Activated T-cell treated with anti-CD3 and anti-CD28 coated beads, Interleukin-2, amount 50 U/mL, for 4 hours (primary cell): ENCODE data around the gene HAO1. TPM values are rescaled to one million over a fixed set of nuclear protein-coding genes. Genes with fewer than 3 reads are reported as not detected.
"Not testable (repeated sequence)": the region's sequence is repeated elsewhere in the genome, so short reads cannot be mapped to it uniquely, and the experiment has no call there.

Source experiments
- ATAC-seq, 2 donors: fragments of 200-7000 bp; cut with Tn5 transposase; one replicate each; pipeline ENCODE4 v1.10.0; 2021
- DNase-seq: peaks from one replicate; pipeline ENCODE4 v3.0.0-alpha.2; 2020
- H3K27me3 Mint-ChIP-seq: one replicate; pipeline ENCODE4 v1.8.0; 2021; ENCODE audit warnings: low read depth, mixed read lengths
- H3K36me3 Mint-ChIP-seq: one replicate; pipeline ENCODE4 v1.8.0; 2022; ENCODE audit warnings: mixed read lengths; ENCODE audit not compliant: insufficient read depth
- H3K4me1 Mint-ChIP-seq: one replicate; pipeline ENCODE4 v1.8.0; 2021; ENCODE audit warnings: low read depth, mixed read lengths
- H3K4me3 Mint-ChIP-seq: one replicate; pipeline ENCODE4 v1.8.0; 2021; ENCODE audit warnings: mild to moderate bottlenecking, moderate library complexity, mixed read lengths
- H3K9me3 Mint-ChIP-seq: one replicate; pipeline ENCODE4 v1.8.0; 2021; ENCODE audit warnings: mixed read lengths
- total RNA-seq, 3 donors: library from RNA; stranded (reverse); gene quantifications; one replicate each; pipeline ENCODE4 v1.2.1, GENCODE V29; 2021

Gene HAO1
- not detected for total RNA-seq

GRCh38 chr20:7940341-7940740, at the start of gene HAO1:
HAO1 (minus strand) TSS chr20:7940458; CDS start chr20:7940422, 36 bp downstream.
- Mint-ChIP-seq H3K9me3 (no peaks in the 10 kb centered on the region), H3K27me3 (peaks cover 3% of the 10 kb centered on the region), H3K4me1 (no peaks in the 10 kb centered on the region), H3K4me3 (no peak within 1 kb of the TSS), H3K36me3 (no peaks in the 10 kb centered on the region)
- DNase-seq (no peak), ATAC-seq (no peak)

DNA sequence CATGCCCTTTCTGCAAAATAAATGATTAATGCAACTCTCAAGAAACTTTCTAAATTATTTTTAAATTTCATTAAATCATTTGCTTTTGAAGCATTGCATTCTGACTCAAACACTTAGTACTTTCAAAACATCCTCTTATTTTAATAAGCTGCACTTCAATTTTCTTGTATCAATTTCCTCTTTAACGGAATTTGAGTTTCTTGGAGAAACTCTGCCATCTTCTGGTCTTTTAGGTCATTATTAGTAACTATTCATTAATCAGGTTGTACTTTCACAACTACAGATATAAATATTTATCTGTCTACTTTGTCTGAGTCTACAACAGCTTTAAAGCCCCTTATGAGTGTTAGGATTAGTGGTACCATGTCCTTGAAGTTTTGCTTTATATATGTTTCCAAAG, 49.1 kb upstream of the HAO1 start:
- DNase-seq (no peak), ATAC-seq (no peak)
- H3K36me3 Mint-ChIP-seq, result peaks cover 20% of the 10 kb centered on the region
- no peaks in the 10 kb centered on the region for H3K4me1 Mint-ChIP-seq
- H3K4me3 Mint-ChIP-seq, result no peak overlapping the region
- peaks cover 8% of the 10 kb centered on the region for H3K9me3 Mint-ChIP-seq
- no peaks in the 10 kb centered on the region for H3K27me3 Mint-ChIP-seq

DNA sequence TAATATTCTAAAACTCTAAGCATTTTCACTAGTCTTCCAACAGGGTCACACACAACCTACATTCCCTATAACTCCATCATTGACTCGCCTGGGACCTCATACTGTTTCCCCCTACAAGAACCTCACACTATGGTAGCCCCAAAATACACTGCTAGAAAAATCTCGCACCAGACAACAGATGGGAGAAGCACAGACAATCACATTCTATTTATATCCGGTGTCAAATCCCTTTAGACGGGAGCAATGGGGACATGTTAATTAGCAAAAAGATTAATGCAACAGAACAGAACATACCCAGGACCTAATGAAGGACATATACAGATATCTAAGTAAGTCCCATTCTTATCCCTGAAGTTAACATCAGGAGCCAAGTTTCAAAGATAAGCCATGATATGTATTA, 45.7 kb upstream of the HAO1 start:
- no peaks in the 10 kb centered on the region for H3K9me3 Mint-ChIP-seq
- no peak overlapping the region for H3K4me3 Mint-ChIP-seq
- H3K36me3 Mint-ChIP-seq, result peaks cover 21% of the 10 kb centered on the region
- no peak for ATAC-seq
- DNase-seq, result no peak
- H3K4me1 Mint-ChIP-seq, result peaks cover 4% of the 10 kb centered on the region
- no peaks in the 10 kb centered on the region for H3K27me3 Mint-ChIP-seq

DNA sequence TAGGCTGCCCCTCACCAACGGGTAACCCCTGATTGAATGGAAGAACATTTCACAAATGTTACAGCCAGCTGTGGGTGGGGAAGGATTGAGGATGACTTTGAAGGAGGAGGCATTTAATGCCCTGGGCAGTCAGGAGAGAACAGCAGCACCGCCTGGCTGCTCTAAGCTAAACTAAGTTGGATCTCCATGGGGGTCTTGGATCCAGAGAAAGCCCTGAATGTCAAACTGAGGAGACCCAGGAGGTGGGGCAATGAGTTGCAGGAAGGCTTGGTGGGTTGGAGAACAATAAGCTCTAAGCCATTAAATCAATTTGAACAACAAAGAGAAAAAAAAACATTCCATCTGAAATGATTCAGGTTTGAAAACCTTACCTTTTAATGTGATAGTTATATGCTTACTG, 43.9 kb upstream of the HAO1 start:
- peaks cover 12% of the 10 kb centered on the region for H3K4me1 Mint-ChIP-seq
- peaks cover 15% of the 10 kb centered on the region for H3K36me3 Mint-ChIP-seq
- DNase-seq (no peak), ATAC-seq (no peak)
- no peaks in the 10 kb centered on the region for H3K27me3 Mint-ChIP-seq
- H3K9me3 Mint-ChIP-seq, result no peaks in the 10 kb centered on the region
- no peak overlapping the region for H3K4me3 Mint-ChIP-seq

DNA sequence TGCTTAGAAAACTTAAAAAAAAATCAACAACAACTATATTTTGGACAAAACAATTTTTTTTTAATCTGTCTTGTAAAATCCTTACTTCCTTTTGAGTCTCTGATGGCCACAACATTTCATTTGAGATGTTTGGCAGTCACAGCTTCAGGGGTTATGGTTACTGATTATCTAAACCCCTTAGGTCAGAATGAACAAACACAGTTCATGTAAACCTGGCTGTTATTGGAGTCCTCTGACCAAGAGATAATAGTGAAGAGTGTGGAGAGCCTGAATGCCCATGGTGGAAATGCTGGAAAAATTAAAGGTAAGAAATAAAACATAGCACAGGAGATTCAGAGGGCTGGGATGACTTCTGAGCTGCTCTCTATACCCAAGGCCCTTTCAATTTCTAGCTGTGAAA, 41.1 kb upstream of the HAO1 start:
- ATAC-seq (no peak), DNase-seq (no peak)
- H3K9me3 Mint-ChIP-seq, result no peaks in the 10 kb centered on the region
- H3K4me3 Mint-ChIP-seq, result no peak overlapping the region
- peaks cover 22% of the 10 kb centered on the region for H3K36me3 Mint-ChIP-seq
- no peaks in the 10 kb centered on the region for H3K27me3 Mint-ChIP-seq
- peaks cover 12% of the 10 kb centered on the region for H3K4me1 Mint-ChIP-seq

GRCh38 chr20:7980332-7981046, 40.2 kb upstream of the HAO1 start:
- H3K27me3 Mint-ChIP-seq, result no peaks in the 10 kb centered on the region
- H3K9me3 Mint-ChIP-seq, result no peaks in the 10 kb centered on the region
- ATAC-seq (peak; percentile 55 to 59), DNase-seq (no peak)
- H3K4me1 Mint-ChIP-seq, result peaks cover 12% of the 10 kb centered on the region
- no peak overlapping the region for H3K4me3 Mint-ChIP-seq
- peaks cover 22% of the 10 kb centered on the region for H3K36me3 Mint-ChIP-seq

- peaks cover 19% of the 10 kb centered on the region for H3K36me3 Mint-ChIP-seq
- peaks cover 12% of the 10 kb centered on the region for H3K4me1 Mint-ChIP-seq
- ATAC-seq, result no peak
- no peak overlapping the region for H3K4me3 Mint-ChIP-seq
- no peak for DNase-seq
- H3K27me3 Mint-ChIP-seq, result no peaks in the 10 kb centered on the region
- H3K9me3 Mint-ChIP-seq, result no peaks in the 10 kb centered on the region
Observed at GRCh38 chr20:7977709-7978108, 37.5 kb upstream of the HAO1 start.

DNA sequence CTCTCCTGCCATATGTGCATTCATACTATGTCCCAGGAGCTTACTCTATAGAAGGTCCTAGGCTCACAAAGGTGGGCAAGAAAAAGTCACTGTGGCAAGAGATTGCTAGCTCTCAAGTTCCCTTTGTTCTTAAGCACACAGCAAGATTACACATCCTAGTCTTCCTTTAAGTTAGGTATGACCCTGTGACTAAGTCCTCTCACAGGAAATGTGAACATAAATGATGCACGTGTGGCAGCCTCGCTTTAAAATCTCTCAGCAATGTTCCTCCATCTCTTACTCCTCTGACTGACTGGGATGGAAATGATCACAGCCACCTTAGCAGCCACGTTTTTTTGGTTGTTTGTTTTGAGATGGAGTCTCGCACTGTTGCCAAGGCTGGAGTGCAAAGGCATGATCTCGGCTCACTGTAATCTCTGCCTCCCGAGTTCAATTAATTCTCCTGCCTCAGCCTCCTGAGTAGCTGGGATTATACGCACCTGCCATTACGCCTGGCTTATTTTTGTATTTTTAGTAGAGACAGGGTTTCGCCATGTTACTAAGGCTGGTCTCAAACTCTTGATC, 35.7 kb upstream of the HAO1 start:
- H3K36me3 Mint-ChIP-seq, result peaks cover 8% of the 10 kb centered on the region
- ATAC-seq, result no peak
- no peaks in the 10 kb centered on the region for H3K27me3 Mint-ChIP-seq
- no peak overlapping the region for H3K4me3 Mint-ChIP-seq
- H3K4me1 Mint-ChIP-seq, result peaks cover 8% of the 10 kb centered on the region
- no peak for DNase-seq
- H3K9me3 Mint-ChIP-seq, result no peaks in the 10 kb centered on the region

DNA sequence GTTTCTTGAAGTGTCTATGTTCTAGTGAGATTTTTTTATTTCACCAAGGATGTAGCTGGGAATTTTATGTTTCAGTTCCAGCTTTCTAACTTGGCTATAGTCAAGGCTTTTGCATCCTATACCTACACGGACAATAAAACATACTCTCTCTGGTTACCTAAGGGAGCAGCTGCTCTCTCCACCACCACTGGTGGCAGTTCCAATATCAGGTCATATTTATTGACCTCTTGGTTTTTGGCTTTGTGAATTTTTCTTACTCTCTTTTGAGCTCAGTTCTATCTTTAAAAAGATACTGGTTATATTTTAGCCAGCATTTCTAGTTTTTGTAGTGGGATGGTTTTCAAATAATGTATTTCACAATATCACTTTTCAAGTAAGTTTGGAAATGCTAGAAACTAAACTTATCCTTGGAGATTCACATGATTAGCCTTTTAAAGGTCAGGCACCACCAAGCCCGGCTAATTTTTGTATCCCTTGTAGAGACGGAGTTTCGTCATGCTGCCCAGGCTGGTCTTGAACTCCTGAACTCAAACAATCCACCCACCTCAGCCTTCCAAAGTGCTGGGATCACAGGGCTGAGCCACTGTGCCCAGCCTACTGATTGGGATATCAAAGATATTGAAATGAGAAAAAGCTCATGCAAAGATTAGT, 34.7 kb upstream of the HAO1 start:
- Mint-ChIP-seq H3K27me3 (no peaks in the 10 kb centered on the region), H3K4me3 (no peak overlapping the region), H3K4me1 (no peaks in the 10 kb centered on the region), H3K36me3 (peaks cover 8% of the 10 kb centered on the region), H3K9me3 (no peaks in the 10 kb centered on the region)
- ATAC-seq (no peak), DNase-seq (no peak)

DNA sequence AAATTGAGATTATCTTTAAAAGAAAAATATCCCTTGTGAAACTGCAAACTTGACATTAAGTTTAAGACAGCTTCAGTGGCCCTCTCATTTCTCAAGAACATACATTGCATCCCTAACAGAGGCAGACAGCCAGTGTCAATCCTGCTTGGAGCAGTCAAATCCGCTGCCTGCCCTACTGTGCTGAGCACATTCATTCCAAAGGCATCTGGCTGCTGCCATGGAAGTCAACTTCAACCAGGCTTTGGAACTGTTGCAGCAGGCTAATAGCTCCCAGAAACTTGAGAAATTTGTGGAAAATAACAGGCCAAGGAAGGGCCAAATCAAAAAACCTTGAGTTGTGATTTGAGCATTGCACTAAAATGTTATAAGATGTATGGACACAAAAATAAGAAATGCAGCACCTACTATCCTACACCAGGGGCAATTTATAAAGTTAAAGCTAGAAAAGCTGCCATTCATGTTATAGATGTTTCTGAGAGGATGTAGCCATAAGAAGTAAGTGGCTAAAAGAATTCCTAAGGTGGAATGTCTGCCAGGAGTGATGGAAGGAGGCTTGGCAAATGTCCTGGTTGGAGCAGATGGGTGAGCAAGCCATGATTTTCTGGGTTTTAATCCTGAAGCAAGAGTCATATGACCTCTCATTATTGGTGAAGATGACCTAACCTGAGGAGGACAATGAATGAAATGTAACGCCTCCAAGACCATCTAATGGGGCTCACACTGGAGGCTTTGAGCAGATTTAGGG, 31.4 kb upstream of the HAO1 start:
- ATAC-seq (no peak), DNase-seq (no peak)
- Mint-ChIP-seq H3K4me3 (no peak overlapping the region), H3K36me3 (no peaks in the 10 kb centered on the region), H3K27me3 (no peaks in the 10 kb centered on the region), H3K4me1 (no peaks in the 10 kb centered on the region), H3K9me3 (no peaks in the 10 kb centered on the region)

- no peak overlapping the region for H3K4me3 Mint-ChIP-seq
Observed at GRCh38 chr20:7967199-7967844, 27.1 kb upstream of the HAO1 start.

GRCh38 chr20:7966176-7966575, 25.9 kb upstream of the HAO1 start:
- peaks cover 7% of the 10 kb centered on the region for H3K27me3 Mint-ChIP-seq
- H3K9me3 Mint-ChIP-seq, result no peaks in the 10 kb centered on the region
- no peaks in the 10 kb centered on the region for H3K4me1 Mint-ChIP-seq
- DNase-seq (no peak), ATAC-seq (no peak)
- no peaks in the 10 kb centered on the region for H3K36me3 Mint-ChIP-seq
- H3K4me3 Mint-ChIP-seq, result no peak overlapping the region

More at GRCh38 chr20:7967199-7967844, 27.1 kb upstream of the HAO1 start:
- Mint-ChIP-seq H3K36me3 (no peaks in the 10 kb centered on the region), H3K9me3 (no peaks in the 10 kb centered on the region), H3K4me1 (no peaks in the 10 kb centered on the region), H3K27me3 (peaks cover 7% of the 10 kb centered on the region)
- DNase-seq (no peak), ATAC-seq (no peak)

GRCh38 chr20:7959484-7959883, 19.2 kb upstream of the HAO1 start:
- no peaks in the 10 kb centered on the region for H3K4me1 Mint-ChIP-seq
- no peak overlapping the region for H3K4me3 Mint-ChIP-seq
- H3K36me3 Mint-ChIP-seq, result no peaks in the 10 kb centered on the region
- H3K27me3 Mint-ChIP-seq, result peaks cover 28% of the 10 kb centered on the region
- H3K9me3 Mint-ChIP-seq, result peaks cover 4% of the 10 kb centered on the region
- ATAC-seq (no peak), DNase-seq (no peak)

GRCh38 chr20:7956561-7956960, 16.3 kb upstream of the HAO1 start:
- H3K4me1 Mint-ChIP-seq, H3K4me3 Mint-ChIP-seq, DNase-seq, H3K9me3 Mint-ChIP-seq, ATAC-seq, H3K36me3 Mint-ChIP-seq: not testable (repeated sequence)
- H3K27me3 Mint-ChIP-seq, result peaks cover 33% of the 10 kb centered on the region
